HG03558 (cell line): Measurements from ENCODE around the gene KCNMA1.

Experiments
- ATAC-seq: cut with Tn5 transposase; IDR thresholded peaks from one replicate; pipeline ENCODE4 v1.9.1; 2021; ENCODE audit warnings: moderate number of reproducible peaks; ENCODE audit not compliant: unreplicated experiment; ENCODE audit errors: extremely low read depth

Gene KCNMA1

DNA sequence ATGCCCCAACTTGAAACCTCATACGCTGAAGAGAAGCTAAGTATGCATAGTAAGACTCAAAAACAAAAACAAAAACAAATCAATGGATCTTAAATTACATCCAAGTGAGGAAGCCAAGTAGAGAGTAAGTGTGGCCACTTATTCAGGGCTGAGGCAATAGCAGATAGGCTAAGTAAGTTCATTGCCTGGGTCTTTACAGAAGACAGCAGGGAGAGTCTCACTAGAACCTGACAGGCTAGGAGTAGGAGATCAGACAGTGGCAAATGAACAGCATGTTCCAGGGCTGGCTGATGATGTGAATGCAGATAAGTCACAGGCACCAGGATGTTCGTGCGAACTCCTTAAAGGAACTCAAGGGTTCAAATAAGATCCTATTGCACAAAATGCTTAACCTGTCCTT lies 568.6 kb downstream of the KCNMA1 start:
- no peak for ATAC-seq

- no peak for ATAC-seq
These were observed 569.3 kb downstream of the KCNMA1 start for GRCh38 chr10:77068272-77068671.

- ATAC-seq: no peak
These were observed 575.2 kb downstream of the KCNMA1 start for GRCh38 chr10:77062381-77062780.

DNA sequence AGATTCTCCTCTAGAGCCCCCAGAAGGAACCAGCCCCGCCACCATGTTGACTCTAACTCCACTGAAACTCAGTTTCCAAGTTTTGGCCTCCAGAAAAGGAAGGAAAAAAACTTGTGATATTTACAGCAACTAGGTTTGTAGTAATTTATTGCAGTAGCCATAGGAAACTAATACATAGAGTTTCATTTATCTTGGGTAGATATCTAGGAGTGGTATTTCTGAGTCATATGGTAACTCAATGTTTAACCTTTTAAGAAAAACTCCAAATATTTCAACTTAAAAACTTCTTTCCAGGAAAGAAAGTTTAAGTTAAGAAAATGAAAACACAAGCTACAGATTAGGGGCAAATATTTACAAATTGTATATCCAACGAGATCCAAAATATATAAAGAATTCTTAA lies 576.7 kb downstream of the KCNMA1 start:
- ATAC-seq: no peak

GRCh38 chr10:77056650-77057049 lies 581.0 kb downstream of the KCNMA1 start:
- no peak for ATAC-seq

- ATAC-seq: no peak
These were observed 585.0 kb downstream of the KCNMA1 start for GRCh38 chr10:77052593-77052992.

- ATAC-seq: no peak
These were observed 585.8 kb downstream of the KCNMA1 start for GRCh38 chr10:77051837-77052236.

DNA sequence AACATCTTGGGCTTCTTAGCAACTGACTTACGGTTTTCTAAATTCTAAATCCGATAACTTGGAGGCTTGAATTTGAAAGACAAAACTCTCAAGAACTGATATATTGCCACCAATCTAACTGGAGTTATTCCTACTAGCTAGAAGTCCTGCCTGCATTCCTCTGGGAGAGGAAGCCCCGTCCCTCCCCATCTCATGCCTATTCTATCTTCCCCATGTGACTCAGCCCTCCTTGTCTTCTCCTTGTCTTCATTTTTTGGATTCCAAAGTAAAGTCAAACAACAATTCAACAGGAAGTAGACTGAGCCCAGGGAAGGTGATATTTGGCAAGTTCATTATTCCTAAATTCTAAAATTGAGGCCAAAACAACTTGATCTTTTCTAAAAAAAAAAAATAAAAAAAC lies 587.7 kb downstream of the KCNMA1 start:
- no peak for ATAC-seq

- no peak for ATAC-seq
These were observed 588.5 kb downstream of the KCNMA1 start for GRCh38 chr10:77049146-77049545.

DNA sequence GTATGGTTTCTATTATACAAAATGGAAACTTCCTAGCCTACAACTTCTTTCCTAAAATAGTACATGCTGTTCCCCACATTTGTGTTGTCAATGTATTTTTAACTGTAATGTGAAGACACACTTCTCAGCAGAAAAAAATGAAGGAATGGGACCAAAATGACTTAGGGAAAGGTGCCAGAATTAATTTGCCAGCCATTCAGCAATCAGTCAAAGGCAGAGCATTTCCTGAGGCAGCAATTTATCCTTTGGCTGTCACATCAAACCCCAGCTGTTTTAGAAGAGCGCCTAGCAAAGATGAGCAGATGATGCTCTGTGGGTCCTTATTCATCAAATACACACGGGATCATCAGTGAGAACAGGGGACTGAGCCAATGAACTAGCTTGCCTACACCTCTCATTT lies 592.5 kb downstream of the KCNMA1 start:
- no peak for ATAC-seq

GRCh38 chr10:77043420-77043763 lies 594.2 kb downstream of the KCNMA1 start:
- ATAC-seq: no peak

DNA sequence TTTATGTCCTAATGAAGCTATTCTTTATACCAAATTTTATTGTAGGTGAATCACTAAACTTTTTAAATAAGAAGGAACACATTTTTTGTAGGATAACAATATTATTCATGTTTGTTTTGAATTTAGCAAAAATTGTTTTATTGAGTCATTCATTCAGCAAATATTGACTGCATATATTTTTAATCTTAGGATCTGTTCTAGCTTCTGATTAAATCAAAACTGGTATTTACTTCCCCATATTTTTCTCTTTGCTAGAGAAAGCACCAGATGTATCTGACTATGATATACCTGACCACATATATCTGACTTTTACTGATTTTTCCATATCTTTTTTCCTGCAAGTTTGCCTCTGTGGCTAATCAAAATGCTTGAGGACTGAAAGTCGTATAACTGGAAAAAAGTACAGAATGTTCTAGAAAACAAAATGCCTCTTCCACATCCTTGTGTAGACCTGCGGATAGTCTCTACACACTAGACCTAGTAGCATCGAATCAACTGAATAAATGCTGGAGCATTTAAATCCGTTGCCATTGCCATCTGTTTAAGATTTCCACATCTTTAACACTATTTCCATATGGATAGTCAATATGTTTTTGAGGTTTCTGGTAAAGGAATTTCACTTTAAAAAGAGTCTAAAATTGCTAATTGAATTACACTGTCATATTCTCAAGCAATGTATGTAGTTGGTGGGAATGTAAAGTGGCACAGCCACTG lies 594.7 kb downstream of the KCNMA1 start:
- ATAC-seq: no peak

DNA sequence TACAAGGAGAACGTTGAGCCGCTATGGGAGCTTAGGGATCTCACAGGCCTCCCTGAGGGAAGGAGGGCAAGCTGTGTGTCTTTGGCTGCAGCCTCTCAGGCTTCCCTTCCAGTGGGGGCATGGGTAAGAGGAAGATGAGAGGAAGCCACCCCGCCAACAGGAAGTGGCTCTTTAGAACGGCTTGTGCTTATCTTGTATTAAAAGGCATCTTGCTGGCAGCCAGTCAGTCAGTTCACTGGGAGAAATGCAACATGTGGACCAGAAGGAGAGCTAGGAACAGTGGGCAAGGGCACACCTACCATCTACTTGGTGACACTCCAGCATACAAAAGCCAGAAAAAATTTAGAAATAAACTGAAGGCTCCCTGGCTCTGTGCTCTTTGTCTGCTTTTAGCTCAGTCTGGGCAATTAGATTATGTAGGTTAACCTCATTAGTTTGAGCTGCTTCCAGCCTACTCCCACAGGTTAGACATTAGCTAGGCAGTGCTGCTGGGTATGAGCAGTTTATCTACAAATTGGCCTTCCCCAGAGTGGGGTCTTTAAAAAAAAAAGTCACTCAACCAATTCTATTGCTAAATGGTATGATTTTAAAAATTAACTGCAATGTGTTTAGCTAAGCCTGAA lies 595.9 kb downstream of the KCNMA1 start:
- no peak for ATAC-seq

DNA sequence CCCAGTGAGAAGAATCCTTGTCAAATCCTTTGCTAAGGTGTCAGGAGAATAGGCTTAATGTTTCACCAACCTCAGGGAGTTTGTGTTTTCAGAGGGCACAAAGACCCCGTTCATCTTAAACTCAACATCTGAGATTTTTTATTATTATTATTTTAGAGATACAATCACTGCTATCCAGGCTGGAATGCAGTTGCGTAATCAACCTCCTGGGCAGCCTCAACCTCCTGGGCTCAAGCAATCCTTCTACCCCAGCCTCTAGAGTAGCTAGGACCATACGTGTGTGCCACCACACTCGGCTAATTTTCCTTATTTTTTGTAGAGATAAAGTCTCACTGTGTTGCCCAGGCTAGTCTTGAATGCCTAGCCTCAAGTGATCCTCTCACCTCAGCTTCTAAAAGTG lies 599.2 kb downstream of the KCNMA1 start:
- no peak for ATAC-seq

GRCh38 chr10:77037735-77038403 lies 599.7 kb downstream of the KCNMA1 start:
- ATAC-seq: no peak

DNA sequence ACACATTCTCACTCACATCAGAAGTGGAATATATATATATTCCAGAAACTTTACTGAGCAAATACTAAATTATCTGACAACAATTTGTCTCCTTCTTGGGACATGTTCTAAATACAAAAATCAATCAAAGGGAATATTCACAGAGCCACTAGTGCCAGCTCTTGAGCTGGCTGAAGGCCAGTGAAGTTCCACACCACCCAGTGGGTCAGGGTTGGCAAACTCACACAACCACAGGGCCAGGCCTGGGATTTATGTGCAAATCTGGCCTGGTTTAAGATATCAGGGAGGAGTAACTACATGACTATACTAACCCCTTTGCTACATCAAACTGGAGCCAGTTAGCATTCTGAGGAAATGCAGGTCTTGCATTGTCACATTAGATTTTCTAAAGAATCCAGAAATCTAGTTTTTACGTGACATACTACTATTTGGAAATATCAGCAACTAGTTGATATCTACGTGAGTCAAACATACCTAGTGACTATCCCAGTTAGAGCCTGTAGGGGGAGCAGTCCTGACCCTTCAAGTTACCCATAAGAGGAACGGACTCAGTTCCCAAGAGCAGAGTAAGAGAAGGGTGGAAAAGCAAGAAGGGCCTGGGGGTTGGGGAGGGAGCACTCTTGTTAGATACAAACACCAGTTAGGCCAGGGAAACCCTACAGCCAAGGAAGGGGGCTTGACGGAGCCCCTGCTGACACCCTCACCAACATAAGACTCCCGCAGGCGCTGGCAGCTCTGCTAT lies 600.4 kb downstream of the KCNMA1 start:
- ATAC-seq: no peak

- ATAC-seq: no peak
These were observed 601.3 kb downstream of the KCNMA1 start for GRCh38 chr10:77036276-77036675.

DNA sequence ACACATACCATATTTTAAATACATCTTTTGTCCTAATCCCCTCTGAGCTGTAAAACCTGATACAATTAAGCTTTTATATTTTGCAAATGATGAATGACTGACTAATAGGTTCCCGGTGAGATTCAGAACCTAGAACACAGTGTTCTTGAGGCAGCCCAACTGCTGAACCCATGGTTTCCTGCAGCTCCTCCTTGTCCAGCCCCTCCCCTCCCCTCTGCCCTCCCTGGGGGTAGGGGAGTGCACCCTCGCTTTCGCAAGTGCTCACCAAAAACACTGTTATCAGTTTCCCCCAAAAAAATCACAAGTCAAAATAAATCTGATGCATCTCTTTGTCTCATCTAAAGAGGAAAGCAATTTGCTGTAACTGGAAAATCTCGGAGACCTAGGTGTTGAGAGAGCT lies 602.8 kb downstream of the KCNMA1 start:
- ATAC-seq: no peak

GRCh38 chr10:77034240-77034639 lies 603.4 kb downstream of the KCNMA1 start:
- ATAC-seq: no peak

DNA sequence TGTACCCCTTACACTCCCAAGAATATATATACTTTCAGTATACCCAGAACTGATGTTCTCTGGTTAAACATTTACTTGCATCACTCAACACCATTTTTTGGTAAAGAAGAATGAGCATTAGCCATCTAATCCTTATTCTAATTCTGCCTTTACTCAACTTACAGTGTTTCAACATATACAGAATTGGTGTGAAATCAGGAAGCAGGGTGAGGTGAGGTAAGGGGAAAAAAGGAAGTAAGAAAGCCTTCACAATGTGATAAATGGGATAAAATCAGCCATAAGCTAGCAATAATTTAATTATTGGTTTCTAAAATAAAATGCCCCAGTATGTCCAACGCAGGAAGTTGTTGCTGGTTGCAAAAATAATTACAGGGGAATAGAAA lies 605.4 kb downstream of the KCNMA1 start:
- no peak for ATAC-seq

- no peak for ATAC-seq
These were observed 605.9 kb downstream of the KCNMA1 start for GRCh38 chr10:77031531-77032187.
